Measurements from ENCODE around the gene ADGRB3.

Gene ADGRB3

GRCh38 chr6:69063401-69063800 lies 428.3 kb downstream of the ADGRB3 start:
- no peak for TF ChIP-seq GATA2 (IDR thresholded peaks at IDR 0.05; ENCODE audit: low read depth, low read length)
- no peak for TF ChIP-seq GATA3 (IDR thresholded peaks at IDR 0.05; ENCODE audit: low read depth, low read length)

- no peak for TF ChIP-seq GATA3 (IDR thresholded peaks at IDR 0.05; ENCODE audit: low read depth, low read length)
- no peak for TF ChIP-seq GATA2 (IDR thresholded peaks at IDR 0.05; ENCODE audit: low read depth, low read length)
Observed at GRCh38 chr6:69064226-69064625, 429.1 kb downstream of the ADGRB3 start.

GRCh38 chr6:69069881-69070280 lies 434.8 kb downstream of the ADGRB3 start:
- TF ChIP-seq GATA3 (IDR thresholded peaks at IDR 0.05; ENCODE audit: low read depth, low read length), result no peak
- no peak for TF ChIP-seq GATA2 (IDR thresholded peaks at IDR 0.05; ENCODE audit: low read depth, low read length)

- TF ChIP-seq GATA3 (IDR thresholded peaks at IDR 0.05; ENCODE audit: low read depth, low read length), result no peak
- TF ChIP-seq GATA2 (IDR thresholded peaks at IDR 0.05; ENCODE audit: low read depth, low read length), result no peak
Observed at GRCh38 chr6:69072796-69073195, 437.7 kb downstream of the ADGRB3 start.

- TF ChIP-seq GATA2 (IDR thresholded peaks at IDR 0.05; ENCODE audit: low read depth, low read length) (no peak), GATA3 (IDR thresholded peaks at IDR 0.05; ENCODE audit: low read depth, low read length) (no peak)
Observed at GRCh38 chr6:69084746-69085335, 449.8 kb downstream of the ADGRB3 start.

- TF ChIP-seq GATA3 (IDR thresholded peaks at IDR 0.05; ENCODE audit: low read depth, low read length) (no peak), GATA2 (IDR thresholded peaks at IDR 0.05; ENCODE audit: low read depth, low read length) (no peak)
Observed at GRCh38 chr6:69086689-69087088, 451.6 kb downstream of the ADGRB3 start.

- TF ChIP-seq GATA3 (IDR thresholded peaks at IDR 0.05; ENCODE audit: low read depth, low read length) (no peak), GATA2 (IDR thresholded peaks at IDR 0.05; ENCODE audit: low read depth, low read length) (no peak)
Observed at GRCh38 chr6:69089539-69089938, 454.5 kb downstream of the ADGRB3 start.

- TF ChIP-seq GATA3 (IDR thresholded peaks at IDR 0.05; ENCODE audit: low read depth, low read length) (no peak), GATA2 (IDR thresholded peaks at IDR 0.05; ENCODE audit: low read depth, low read length) (no peak)
Observed at GRCh38 chr6:69090132-69090531, 455.1 kb downstream of the ADGRB3 start.

GRCh38 chr6:69096681-69097080 lies 461.6 kb downstream of the ADGRB3 start:
- TF ChIP-seq GATA2 (IDR thresholded peaks at IDR 0.05; ENCODE audit: low read depth, low read length) (no peak), GATA3 (IDR thresholded peaks at IDR 0.05; ENCODE audit: low read depth, low read length) (no peak)

GRCh38 chr6:69097948-69098347 lies 462.9 kb downstream of the ADGRB3 start:
- no peak for TF ChIP-seq GATA3 (IDR thresholded peaks at IDR 0.05; ENCODE audit: low read depth, low read length)
- TF ChIP-seq GATA2 (IDR thresholded peaks at IDR 0.05; ENCODE audit: low read depth, low read length), result no peak

GRCh38 chr6:69098910-69099309 lies 463.8 kb downstream of the ADGRB3 start:
- no peak for TF ChIP-seq GATA3 (IDR thresholded peaks at IDR 0.05; ENCODE audit: low read depth, low read length)
- no peak for TF ChIP-seq GATA2 (IDR thresholded peaks at IDR 0.05; ENCODE audit: low read depth, low read length)

GRCh38 chr6:69100772-69101171 lies 465.7 kb downstream of the ADGRB3 start:
- TF ChIP-seq GATA2 (IDR thresholded peaks at IDR 0.05; ENCODE audit: low read depth, low read length) (no peak), GATA3 (IDR thresholded peaks at IDR 0.05; ENCODE audit: low read depth, low read length) (no peak)

GRCh38 chr6:69102416-69102815 lies 467.3 kb downstream of the ADGRB3 start:
- TF ChIP-seq GATA2 (IDR thresholded peaks at IDR 0.05; ENCODE audit: low read depth, low read length), result no peak
- TF ChIP-seq GATA3 (IDR thresholded peaks at IDR 0.05; ENCODE audit: low read depth, low read length), result no peak

GRCh38 chr6:69105288-69105687 lies 470.2 kb downstream of the ADGRB3 start:
- no peak for TF ChIP-seq GATA2 (IDR thresholded peaks at IDR 0.05; ENCODE audit: low read depth, low read length)

GRCh38 chr6:69106511-69106910 lies 471.4 kb downstream of the ADGRB3 start:
- TF ChIP-seq GATA3 (IDR thresholded peaks at IDR 0.05; ENCODE audit: low read depth, low read length) (no peak), GATA2 (IDR thresholded peaks at IDR 0.05; ENCODE audit: low read depth, low read length) (no peak)

GRCh38 chr6:69111301-69111700 lies 476.2 kb downstream of the ADGRB3 start:
- no peak for TF ChIP-seq GATA3 (IDR thresholded peaks at IDR 0.05; ENCODE audit: low read depth, low read length)
- TF ChIP-seq GATA2 (IDR thresholded peaks at IDR 0.05; ENCODE audit: low read depth, low read length), result no peak

Data from SH-SY5Y (cell line).